HepG2 (cell line): ENCODE data around the gene ATRNL1. TPM values are rescaled to one million over a fixed set of nuclear protein-coding genes. Genes with fewer than 3 reads are reported as not detected.

Experiments
- ATAC-seq: fragments of 200-7000 bp; cut with Tn5 transposase; 3 replicates; pipeline ENCODE4 v1.9.1; 2020; ENCODE audit warnings: mild to moderate bottlenecking, moderate library complexity
- BruUV-seq: library from RNA; stranded (reverse); fragments of 400-500 nt; replicated peaks from 2 replicates; lab custom pipeline; 2021; lab: Mats Ljungman, UMichigan
- CTCF ChIA-PET: fragments of 300-600 bp; formaldehyde crosslinking; extraction: SDS; loops from one replicate; lab custom pipeline; 2021; ENCODE audit warnings: low total read pairs, inconsistent platforms, low intra/inter-chr PET ratio; lab: Yijun Ruan, JAX
- POLR2A ChIA-PET: fragments of 350-600 bp; sonication (Branson Sonifier 250); formaldehyde crosslinking; loops from one replicate; lab custom pipeline; 2020; ENCODE audit warnings: antibody characterized with exemption, inconsistent platforms; lab: Yijun Ruan, JAX
- DNase-seq: peaks from one replicate; pipeline ENCODE4 v3.0.0-alpha.2; 2015; ENCODE audit warnings: low spot score
- FAIRE-seq: peaks from 3 replicates; lab custom pipeline; 2011; peaks lifted over from hg19 to GRCh38; lab: Jason Lieb, UNC
- H2AFZ ChIP-seq: one replicate; pipeline ENCODE4 v1.6.1; 2011; ENCODE audit warnings: low read length, inconsistent platforms
- H3K27ac ChIP-seq: fragments of 300-600 bp; 3 replicates; pipeline ENCODE4 v1.8.0; 2011; ENCODE audit warnings: mixed run types, mild to moderate bottlenecking, mixed read lengths, low read length, inconsistent platforms; ENCODE audit not compliant: insufficient read depth; ENCODE audit errors: extremely low read length
- H3K27me3 ChIP-seq, 2 experiments: fragments of 200-600 bp in 1 of 2; 2 replicates in 1 of 2; 3 replicates in 1 of 2; pipeline versions ENCODE4 v1.6.0 to v1.8.0; 2011; ENCODE audit warnings: low read length in 2 of 2, mild to moderate bottlenecking in 2 of 2, moderate library complexity in 2 of 2, inconsistent platforms in 1 of 2; ENCODE audit not compliant: insufficient read depth in 2 of 2, control insufficient read depth in 1 of 2
- H3K36me3 ChIP-seq, 2 experiments: fragments of 200-600 bp in 1 of 2; replicated peaks in 1 of 2; 2 replicates in 1 of 2; 3 replicates in 1 of 2; pipeline versions ENCODE4 v1.5.1 to v1.8.0; 2011; ENCODE audit warnings: low read length in 2 of 2, inconsistent platforms in 1 of 2; ENCODE audit not compliant: insufficient read depth in 2 of 2, control insufficient read depth in 1 of 2
- H3K4me1 ChIP-seq: 2 replicates; pipeline ENCODE4 v1.5.1; 2012; ENCODE audit warnings: low read length, inconsistent platforms; ENCODE audit not compliant: insufficient read depth
- H3K4me2 ChIP-seq: 2 replicates; pipeline ENCODE4 v1.6.0; 2011; ENCODE audit warnings: low read depth, low read length, inconsistent platforms
- H3K4me3 ChIP-seq, 3 experiments: fragments of 200-600 bp in 1 of 3; sonication (generic), shearing (Covaris generic) in 1 of 3; replicated peaks in 1 of 3; 2 replicates each; pipeline ENCODE4 v1.5.1; 2011 to 2016; ENCODE audit warnings: low read length in 3 of 3, inconsistent platforms in 2 of 3, low read depth in 2 of 3, mild to moderate bottlenecking in 2 of 3, control low read depth in 1 of 3, mixed read lengths in 1 of 3; ENCODE audit not compliant: insufficient read depth in 1 of 3
- H3K79me2 ChIP-seq: one replicate; pipeline ENCODE4 v1.6.1; 2011; ENCODE audit warnings: low read length, inconsistent platforms; ENCODE audit not compliant: insufficient read depth
- H3K9ac ChIP-seq: 2 replicates; pipeline ENCODE4 v1.6.0; 2011; ENCODE audit warnings: mild to moderate bottlenecking, low read depth, low read length, inconsistent platforms; ENCODE audit not compliant: insufficient read depth
- H3K9me3 ChIP-seq: 2 replicates; pipeline ENCODE4 v1.5.1; 2012; ENCODE audit warnings: mild to moderate bottlenecking, low read length
- H4K20me1 ChIP-seq: 2 replicates; pipeline ENCODE4 v1.6.0; 2011; ENCODE audit warnings: inconsistent platforms, mild to moderate bottlenecking, low read length, moderate library complexity; ENCODE audit not compliant: insufficient read depth
- ATM ChIP-seq: fragments of 450-650 bp; IDR thresholded peaks from 2 replicates; pipeline ENCODE4 v1.7.1; 2017; ENCODE audit warnings: mild to moderate bottlenecking, borderline replicate concordance
- BRCA1 ChIP-seq: sonication (generic); formaldehyde crosslinking; IDR thresholded peaks from 2 replicates; pipeline ENCODE4 v1.4.0; 2020; ENCODE audit warnings: missing genetic modification reagents
- CREB1 ChIP-seq, 2 experiments: fragments of 450-650 bp in 1 of 2; IDR thresholded peaks; 2 replicates each; pipeline ENCODE4 v1.6.1; 2016 to 2017; ENCODE audit warnings: control low read depth in 1 of 2, mild to moderate bottlenecking in 1 of 2, missing compliant biosample characterization in 1 of 2, missing genetic modification characterization in 1 of 2
- HHEX ChIP-seq: IDR thresholded peaks from 2 replicates; pipeline ENCODE4 v1.6.1; 2016; ENCODE audit warnings: control low read depth
- MAFF ChIP-seq: IDR thresholded peaks from 2 replicates; pipeline ENCODE4 v1.6.1; 2011; ENCODE audit warnings: low read depth, low read length, improper control_type of control experiment
- MAFK ChIP-seq, 2 experiments: IDR thresholded peaks in 1 of 2; conservative IDR thresholded peaks in 1 of 2; 2 replicates each; pipeline ENCODE4 v1.6.1; 2011; ENCODE audit warnings: improper control_type of control experiment in 2 of 2, low read length in 2 of 2
- MYC ChIP-seq: sonication (generic); formaldehyde crosslinking; IDR thresholded peaks from 2 replicates; pipeline ENCODE4 v1.9.0; 2021; ENCODE audit warnings: missing genetic modification reagents, borderline replicate concordance
- NFE2L1 ChIP-seq: sonication (generic); formaldehyde crosslinking; IDR thresholded peaks from 2 replicates; pipeline ENCODE4 v1.4.0; 2020; ENCODE audit warnings: missing genetic modification reagents, mild to moderate bottlenecking, borderline replicate concordance
- SRY ChIP-seq: sonication (generic); formaldehyde crosslinking; IDR thresholded peaks from 2 replicates; pipeline ENCODE4 v1.8.0; 2022; ENCODE audit warnings: mild to moderate bottlenecking, missing genetic modification reagents
- YY1 ChIP-seq: IDR thresholded peaks from 2 replicates; pipeline ENCODE4 v1.6.1; 2011; ENCODE audit warnings: low read length, low read depth, moderate library complexity, mild to moderate bottlenecking; ENCODE audit not compliant: insufficient read depth, insufficient replicate concordance
- ZNF232 ChIP-seq: sonication (generic); formaldehyde crosslinking; IDR thresholded peaks from 2 replicates; pipeline ENCODE4 v1.4.0; 2020; ENCODE audit warnings: missing genetic modification reagents, borderline replicate concordance
- WGBS: methylation state at CpG from one replicate; pipeline ENCODE4 v1.1.6; 2017; ENCODE audit warnings: low lambda C conversion rate; 5-methylcytosine and 5-hydroxymethylcytosine counted together
- in situ Hi-C: cut with HindIII; loops from 2 replicates; pipeline ENCODE4 v1.10.0; 2017; ENCODE audit warnings: low pct_unique_long_range_greater_than_20kb; ENCODE audit not compliant: extremely low pct_ligation_motif_present
- intact Hi-C: fragments of 100-400 bp; cut with micrococcal nuclease; formaldehyde crosslinking; loops from one replicate; pipeline ENCODE4 v1.10.0; 2022; ENCODE audit not compliant: unreplicated experiment
- polyA plus RNA-seq, 8 experiments: library from polyadenylated mRNA; depleted of rRNA in 3 of 8; stranded (reverse) in 7 of 8; unstranded in 1 of 8; fragments of >200 nt; fragmentation: Illumina TruSeq in 4 of 8; extraction: Trizol in 4 of 8; gene quantifications; 2 replicates each; pipeline versions ENCODE4 v1.2.1 to v1.2.3, GENCODE V29; 2011 to 2016; ENCODE audit warnings: low read depth in 4 of 8, missing spikeins in 1 of 8, mixed read lengths in 1 of 8; ENCODE audit not compliant: insufficient read depth in 1 of 8
- total RNA-seq, 5 experiments: library from RNA; depleted of rRNA; stranded (reverse); fragments of >200 nt; fragmentation: Illumina TruSeq; extraction: Trizol; gene quantifications; 2 replicates each; pipeline ENCODE4 v1.2.3, GENCODE V29; 2016; ENCODE audit warnings: low read depth in 1 of 5
- TF ChIP-seq, protein P1 (sequence below): sonication (generic); formaldehyde crosslinking; conservative IDR thresholded peaks from 2 replicates; pipeline ENCODE4 v1.4.0; 2020; ENCODE audit warnings: missing genetic modification reagents
- TF ChIP-seq, protein P2 (sequence below): sonication (generic); formaldehyde crosslinking; IDR thresholded peaks from 2 replicates; pipeline ENCODE4 v1.4.0; 2020; ENCODE audit warnings: missing genetic modification reagents, borderline replicate concordance

Gene ATRNL1
- total and polyA plus RNA-seq, 2 of the 13 experiments (the other 11 are each of a cell fraction or from before 2014, with no cell fraction given): 0.04 TPM; not detected in 1

DNA sequence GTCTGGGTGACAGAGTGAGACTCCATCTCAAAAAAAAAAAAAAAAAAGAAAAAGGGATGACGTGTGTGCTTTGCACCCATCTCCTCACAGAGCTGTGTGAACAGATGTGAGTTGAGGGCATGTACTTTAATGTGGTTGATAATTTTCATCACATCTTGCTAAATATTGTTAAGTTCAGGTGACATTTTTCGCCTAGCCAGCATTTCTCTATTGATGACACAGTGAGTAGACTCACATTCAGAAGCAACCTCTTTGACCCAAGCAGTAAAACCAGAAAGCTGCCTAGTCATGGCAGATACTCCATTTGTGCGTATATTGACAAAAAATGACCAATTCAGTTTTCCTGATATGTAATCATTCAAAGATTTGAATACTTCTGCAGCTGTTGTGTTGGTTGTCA is 126.0 kb downstream of the ATRNL1 start:
- in situ Hi-C loops (no loop called here), intact Hi-C loops (no loop called here)
- WGBS: 5% methylated on average over 3 of the region's 3 CpGs
- no TSS peak for BruUV-seq
- no peaks in the 10 kb centered on the region for H3K36me3 ChIP-seq
- no peaks in the 10 kb centered on the region for H3K79me2 ChIP-seq
- H3K27ac ChIP-seq: no peak overlapping the region
- no peaks in the 10 kb centered on the region for H3K9me3 ChIP-seq
- no peak overlapping the region for H3K4me3 ChIP-seq
- no peak overlapping the region for H3K9ac ChIP-seq
- H3K27me3 ChIP-seq: no peaks in the 10 kb centered on the region
- ATAC-seq (no peak), DNase-seq (no peak), FAIRE-seq (no peak)
- no peak overlapping the region for H3K4me2 ChIP-seq
- ChIA-PET CTCF (no interaction called here), POLR2A (no interaction called here)
- no peaks in the 10 kb centered on the region for H4K20me1 ChIP-seq
- H2AFZ ChIP-seq: no peak overlapping the region
- H3K4me1 ChIP-seq: no peaks in the 10 kb centered on the region
- no peak for TF ChIP-seq NFE2L1 (CRISPR knock-in tag)
- TF ChIP-seq BRCA1 (CRISPR knock-in tag): no peak
- TF ChIP-seq CREB1 (IDR thresholded peaks at IDR 0.05): peak; percentile 38; the same call in 1 of the 2 replicates
- no peak for TF ChIP-seq CREB1 (CRISPR knock-in tag; IDR thresholded peaks at IDR 0.05)
- TF ChIP-seq ATM: no peak
- TF ChIP-seq MAFK (conservative IDR thresholded peaks at IDR 0.05 in 1 of 2, IDR thresholded peaks at IDR 0.05 in 1 of 2; ENCODE audit: low read length in 2 of 2): peak; percentile 48 to 65; a peak in 3 of 4 replicates
- TF ChIP-seq MYC: no peak
- TF ChIP-seq MAFF: peak; percentile 47
- no peak for TF ChIP-seq YY1

DNA sequence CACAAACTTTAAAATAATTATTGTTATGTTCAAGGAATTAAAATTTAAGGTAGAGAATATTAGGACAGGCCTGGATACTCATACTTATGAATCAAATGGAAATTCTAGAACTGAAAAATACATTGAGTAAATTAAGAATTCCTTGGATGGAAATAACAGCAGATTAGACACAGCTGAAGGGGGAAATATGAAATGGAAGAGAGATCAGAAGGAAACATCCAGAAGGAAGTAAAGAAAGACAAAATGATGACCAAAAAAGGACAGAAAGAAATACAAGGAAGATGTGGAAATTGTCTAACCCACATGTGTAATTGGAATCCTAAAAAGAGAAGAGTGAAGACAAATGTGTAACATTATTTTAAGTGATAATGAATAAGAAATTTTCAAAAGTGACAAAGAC is 128.9 kb downstream of the ATRNL1 start:
- no peaks in the 10 kb centered on the region for H3K9me3 ChIP-seq
- H3K4me2 ChIP-seq: no peak overlapping the region
- no peak overlapping the region for H2AFZ ChIP-seq
- no peak for FAIRE-seq
- in situ Hi-C loops (no loop called here), intact Hi-C loops (no loop called here)
- ChIA-PET POLR2A (no interaction called here), CTCF (no interaction called here)
- H3K79me2 ChIP-seq: no peaks in the 10 kb centered on the region
- H3K9ac ChIP-seq: no peak overlapping the region
- no peaks in the 10 kb centered on the region for H3K36me3 ChIP-seq
- DNase-seq: no peak
- H3K27me3 ChIP-seq: no peaks in the 10 kb centered on the region
- no peak overlapping the region for H3K4me3 ChIP-seq
- no peaks in the 10 kb centered on the region for H4K20me1 ChIP-seq
- no peak for ATAC-seq
- BruUV-seq: no TSS peak
- H3K27ac ChIP-seq: no peak overlapping the region
- TF ChIP-seq, protein P1, sequence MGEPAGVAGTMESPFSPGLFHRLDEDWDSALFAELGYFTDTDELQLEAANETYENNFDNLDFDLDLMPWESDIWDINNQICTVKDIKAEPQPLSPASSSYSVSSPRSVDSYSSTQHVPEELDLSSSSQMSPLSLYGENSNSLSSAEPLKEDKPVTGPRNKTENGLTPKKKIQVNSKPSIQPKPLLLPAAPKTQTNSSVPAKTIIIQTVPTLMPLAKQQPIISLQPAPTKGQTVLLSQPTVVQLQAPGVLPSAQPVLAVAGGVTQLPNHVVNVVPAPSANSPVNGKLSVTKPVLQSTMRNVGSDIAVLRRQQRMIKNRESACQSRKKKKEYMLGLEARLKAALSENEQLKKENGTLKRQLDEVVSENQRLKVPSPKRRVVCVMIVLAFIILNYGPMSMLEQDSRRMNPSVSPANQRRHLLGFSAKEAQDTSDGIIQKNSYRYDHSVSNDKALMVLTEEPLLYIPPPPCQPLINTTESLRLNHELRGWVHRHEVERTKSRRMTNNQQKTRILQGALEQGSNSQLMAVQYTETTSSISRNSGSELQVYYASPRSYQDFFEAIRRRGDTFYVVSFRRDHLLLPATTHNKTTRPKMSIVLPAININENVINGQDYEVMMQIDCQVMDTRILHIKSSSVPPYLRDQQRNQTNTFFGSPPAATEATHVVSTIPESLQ (CRISPR knock-in tag): no peak
- TF ChIP-seq, protein P2, sequence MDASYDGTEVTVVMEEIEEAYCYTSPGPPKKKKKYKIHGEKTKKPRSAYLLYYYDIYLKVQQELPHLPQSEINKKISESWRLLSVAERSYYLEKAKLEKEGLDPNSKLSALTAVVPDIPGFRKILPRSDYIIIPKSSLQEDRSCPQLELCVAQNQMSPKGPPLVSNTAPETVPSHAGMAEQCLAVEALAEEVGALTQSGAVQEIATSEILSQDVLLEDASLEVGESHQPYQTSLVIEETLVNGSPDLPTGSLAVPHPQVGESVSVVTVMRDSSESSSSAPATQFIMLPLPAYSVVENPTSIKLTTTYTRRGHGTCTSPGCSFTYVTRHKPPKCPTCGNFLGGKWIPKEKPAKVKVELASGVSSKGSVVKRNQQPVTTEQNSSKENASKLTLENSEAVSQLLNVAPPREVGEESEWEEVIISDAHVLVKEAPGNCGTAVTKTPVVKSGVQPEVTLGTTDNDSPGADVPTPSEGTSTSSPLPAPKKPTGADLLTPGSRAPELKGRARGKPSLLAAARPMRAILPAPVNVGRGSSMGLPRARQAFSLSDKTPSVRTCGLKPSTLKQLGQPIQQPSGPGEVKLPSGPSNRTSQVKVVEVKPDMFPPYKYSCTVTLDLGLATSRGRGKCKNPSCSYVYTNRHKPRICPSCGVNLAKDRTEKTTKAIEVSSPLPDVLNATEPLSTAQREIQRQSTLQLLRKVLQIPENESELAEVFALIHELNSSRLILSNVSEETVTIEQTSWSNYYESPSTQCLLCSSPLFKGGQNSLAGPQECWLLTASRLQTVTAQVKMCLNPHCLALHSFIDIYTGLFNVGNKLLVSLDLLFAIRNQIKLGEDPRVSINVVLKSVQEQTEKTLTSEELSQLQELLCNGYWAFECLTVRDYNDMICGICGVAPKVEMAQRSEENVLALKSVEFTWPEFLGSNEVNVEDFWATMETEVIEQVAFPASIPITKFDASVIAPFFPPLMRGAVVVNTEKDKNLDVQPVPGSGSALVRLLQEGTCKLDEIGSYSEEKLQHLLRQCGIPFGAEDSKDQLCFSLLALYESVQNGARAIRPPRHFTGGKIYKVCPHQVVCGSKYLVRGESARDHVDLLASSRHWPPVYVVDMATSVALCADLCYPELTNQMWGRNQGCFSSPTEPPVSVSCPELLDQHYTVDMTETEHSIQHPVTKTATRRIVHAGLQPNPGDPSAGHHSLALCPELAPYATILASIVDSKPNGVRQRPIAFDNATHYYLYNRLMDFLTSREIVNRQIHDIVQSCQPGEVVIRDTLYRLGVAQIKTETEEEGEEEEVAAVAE: no peak
- no peak for TF ChIP-seq ZNF232 (CRISPR knock-in tag)
- TF ChIP-seq HHEX (CRISPR knock-in tag): no peak
- TF ChIP-seq SRY (CRISPR knock-in tag): no peak
- H3K4me1 ChIP-seq: no peaks in the 10 kb centered on the region
